DMS79 (cell line): ENCODE data around the gene STK32B.
"Not testable (repeated sequence)": the region's sequence is repeated elsewhere in the genome, so short reads cannot be mapped to it uniquely, and the experiment has no call there.

Source experiments
- DNase-seq: peaks from one replicate; lab custom pipeline; 2025; lab: John Stamatoyannopoulos, UW

STK32B gene

GRCh38 chr4:5051278-5052203, at the start of gene STK32B:
Gene STK32B, plus strand, starts transcription at chr4:5051480.
- no peak for DNase-seq

GRCh38 chr4:5001641-5002040, 49.6 kb upstream of the STK32B start:
- DNase-seq: not testable (repeated sequence)

- DNase-seq: no peak
These were observed 47.9 kb upstream of the STK32B start for GRCh38 chr4:5003372-5003857.

GRCh38 chr4:5003918-5004317, 47.4 kb upstream of the STK32B start:
- no peak for DNase-seq

GRCh38 chr4:5004496-5004895, 46.8 kb upstream of the STK32B start:
- DNase-seq: no peak

- DNase-seq: not testable (repeated sequence)
These were observed 44.3 kb upstream of the STK32B start for GRCh38 chr4:5006932-5007331.

- DNase-seq: no peak
These were observed 41.5 kb upstream of the STK32B start for GRCh38 chr4:5009796-5010195.

- no peak for DNase-seq
These were observed 40.3 kb upstream of the STK32B start for GRCh38 chr4:5010984-5011383.

- DNase-seq: no peak
These were observed 38.9 kb upstream of the STK32B start for GRCh38 chr4:5012244-5012898.

GRCh38 chr4:5012958-5013357, 38.3 kb upstream of the STK32B start:
- DNase-seq: no peak

GRCh38 chr4:5014007-5014682, 37.1 kb upstream of the STK32B start:
- no peak for DNase-seq

- no peak for DNase-seq
These were observed 33.2 kb upstream of the STK32B start for GRCh38 chr4:5018096-5018495.

GRCh38 chr4:5018603-5019002, 32.7 kb upstream of the STK32B start:
- DNase-seq: no peak

- no peak for DNase-seq
These were observed 32.0 kb upstream of the STK32B start, which contains the start of gene CYTL1 for GRCh38 chr4:5019274-5019673. Gene CYTL1, minus strand, starts transcription at chr4:5019458. Its CDS starts 13 bp downstream, at chr4:5019445.

- no peak for DNase-seq
These were observed 31.5 kb upstream of the STK32B start for GRCh38 chr4:5019796-5020195.

GRCh38 chr4:5020341-5020740, 30.9 kb upstream of the STK32B start:
- DNase-seq: no peak

- no peak for DNase-seq
These were observed 29.7 kb upstream of the STK32B start for GRCh38 chr4:5021546-5021945.

- DNase-seq: no peak
These were observed 26.6 kb upstream of the STK32B start for GRCh38 chr4:5024673-5025072.

- DNase-seq: no peak
These were observed 24.9 kb upstream of the STK32B start for GRCh38 chr4:5026371-5026770.

- no peak for DNase-seq
These were observed 23.9 kb upstream of the STK32B start for GRCh38 chr4:5027346-5027745.

- no peak for DNase-seq
These were observed 22.8 kb upstream of the STK32B start for GRCh38 chr4:5028480-5028879.

- no peak for DNase-seq
These were observed 21.8 kb upstream of the STK32B start for GRCh38 chr4:5029447-5029846.
